ENCODE data around the gene PNO1.
"Not testable (repeated sequence)": the region's sequence is repeated elsewhere in the genome, so short reads cannot be mapped to it uniquely, and the experiment has no call there.

Gene PNO1

DNA sequence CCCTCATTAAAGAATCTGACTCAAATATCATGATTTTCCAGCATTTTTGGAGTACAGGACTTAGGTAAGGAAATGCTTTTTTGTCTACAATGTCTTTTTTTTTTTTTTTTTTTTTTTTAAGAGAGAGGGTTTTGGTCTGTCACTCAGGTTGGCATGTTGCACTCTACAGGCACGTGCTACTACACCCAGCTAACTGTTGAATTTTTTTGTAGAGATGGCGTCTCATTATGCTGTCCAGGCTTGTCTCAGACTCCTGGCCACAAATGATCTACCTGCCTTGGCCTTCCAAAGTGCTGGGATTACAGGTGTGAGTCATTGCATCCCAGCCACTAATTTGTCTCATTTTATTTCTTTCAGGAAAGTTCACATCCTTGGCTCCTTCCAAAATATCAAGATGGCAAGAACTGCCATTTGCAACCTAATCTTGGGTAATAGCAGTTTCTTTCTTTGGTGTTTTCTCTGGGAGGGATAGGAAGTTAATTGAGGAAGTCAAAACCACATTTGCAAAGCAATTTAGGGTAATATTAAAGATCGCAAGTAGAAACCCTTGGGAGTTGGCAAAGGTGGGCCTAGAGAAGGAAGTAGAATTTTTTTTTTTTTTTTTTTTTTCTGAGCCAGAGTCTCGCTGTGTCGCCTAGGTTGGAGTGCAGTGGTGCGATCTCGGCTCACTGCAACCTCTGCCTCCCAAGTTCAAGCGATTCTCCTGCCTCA lies 15.5 kb downstream of the PNO1 start:
- no peak overlapping the region for H3K4me3 Mint-ChIP-seq
- H3K27me3 Mint-ChIP-seq: no peaks in the 10 kb centered on the region
- H3K27ac Mint-ChIP-seq: peak overlapping the region; percentile 9
- peaks cover 7% of the 10 kb centered on the region for H3K4me1 Mint-ChIP-seq (ENCODE audit: low read depth)
- peaks cover 56% of the 10 kb centered on the region for H3K36me3 Mint-ChIP-seq (ENCODE audit: low read depth)
- no peaks in the 10 kb centered on the region for H3K9me3 Mint-ChIP-seq
- DNase-seq: no peak

DNA sequence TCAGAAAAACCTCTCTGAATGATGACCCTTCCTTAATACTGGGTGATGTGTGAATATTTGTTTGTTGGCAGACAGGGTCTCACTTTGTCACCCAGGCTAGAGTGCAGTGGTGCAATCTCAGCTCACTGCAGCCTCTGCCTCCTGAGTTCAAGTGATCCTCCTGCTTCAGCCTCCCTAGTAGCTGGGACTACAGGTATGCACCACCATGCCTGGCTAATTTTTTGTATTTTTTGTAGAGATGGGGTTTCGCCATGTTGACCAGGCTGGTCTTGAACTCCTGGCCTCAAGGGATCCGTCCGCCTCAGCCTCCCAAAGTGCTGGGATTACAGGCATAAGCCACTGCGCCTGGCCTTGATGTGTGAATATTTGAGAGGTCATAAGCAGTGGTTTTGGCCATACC lies 17.5 kb downstream of the PNO1 start:
- H3K27ac Mint-ChIP-seq: peak overlapping the region; percentile 71
- not testable (repeated sequence) for H3K27me3 Mint-ChIP-seq, H3K9me3 Mint-ChIP-seq, DNase-seq, H3K4me3 Mint-ChIP-seq
- peaks cover 58% of the 10 kb centered on the region for H3K36me3 Mint-ChIP-seq (ENCODE audit: low read depth)
- peaks cover 17% of the 10 kb centered on the region for H3K4me1 Mint-ChIP-seq (ENCODE audit: low read depth)

- H3K4me3 Mint-ChIP-seq: no peak overlapping the region
- no peaks in the 10 kb centered on the region for H3K9me3 Mint-ChIP-seq
- H3K4me1 Mint-ChIP-seq (ENCODE audit: low read depth): peaks cover 20% of the 10 kb centered on the region
- peaks cover 67% of the 10 kb centered on the region for H3K36me3 Mint-ChIP-seq (ENCODE audit: low read depth)
- H3K27ac Mint-ChIP-seq: peak overlapping the region; percentile 73
- no peaks in the 10 kb centered on the region for H3K27me3 Mint-ChIP-seq
- DNase-seq: no peak
These were observed 19.0 kb downstream of the PNO1 start for GRCh38 chr2:68176657-68177056.

DNA sequence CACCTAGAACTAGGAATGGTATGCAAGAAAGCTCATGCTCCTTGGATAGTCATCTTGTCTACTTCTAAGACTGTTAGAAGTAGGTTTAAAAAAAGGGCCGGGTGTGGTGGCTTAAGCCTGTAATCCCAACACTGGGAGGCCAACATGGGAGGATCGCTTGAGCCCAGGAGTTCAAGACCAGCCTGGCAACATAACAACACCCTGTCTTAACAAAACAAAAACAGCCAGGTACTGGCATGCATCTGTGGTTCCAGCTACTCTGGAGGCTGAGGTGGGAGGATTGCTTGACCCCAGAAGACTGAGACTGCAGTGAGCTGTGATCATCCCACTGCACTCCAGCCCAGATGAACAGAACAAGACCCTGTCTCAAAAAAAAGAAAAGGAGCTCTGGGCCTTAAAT lies 19.9 kb downstream of the PNO1 start:
- H3K27me3 Mint-ChIP-seq: no peaks in the 10 kb centered on the region
- no peak for DNase-seq
- no peaks in the 10 kb centered on the region for H3K9me3 Mint-ChIP-seq
- H3K4me1 Mint-ChIP-seq (ENCODE audit: low read depth): peaks cover 20% of the 10 kb centered on the region
- peak overlapping the region; percentile 73 for H3K27ac Mint-ChIP-seq
- H3K4me3 Mint-ChIP-seq: no peak overlapping the region
- peaks cover 74% of the 10 kb centered on the region for H3K36me3 Mint-ChIP-seq (ENCODE audit: low read depth)

GRCh38 chr2:68178432-68178831 lies 20.7 kb downstream of the PNO1 start:
- Mint-ChIP-seq H3K27ac (no peak overlapping the region), H3K4me1 (ENCODE audit: low read depth) (peaks cover 15% of the 10 kb centered on the region), H3K4me3 (no peak overlapping the region), H3K36me3 (ENCODE audit: low read depth) (peaks cover 82% of the 10 kb centered on the region), H3K27me3 (no peaks in the 10 kb centered on the region), H3K9me3 (no peaks in the 10 kb centered on the region)
- no peak for DNase-seq

DNA sequence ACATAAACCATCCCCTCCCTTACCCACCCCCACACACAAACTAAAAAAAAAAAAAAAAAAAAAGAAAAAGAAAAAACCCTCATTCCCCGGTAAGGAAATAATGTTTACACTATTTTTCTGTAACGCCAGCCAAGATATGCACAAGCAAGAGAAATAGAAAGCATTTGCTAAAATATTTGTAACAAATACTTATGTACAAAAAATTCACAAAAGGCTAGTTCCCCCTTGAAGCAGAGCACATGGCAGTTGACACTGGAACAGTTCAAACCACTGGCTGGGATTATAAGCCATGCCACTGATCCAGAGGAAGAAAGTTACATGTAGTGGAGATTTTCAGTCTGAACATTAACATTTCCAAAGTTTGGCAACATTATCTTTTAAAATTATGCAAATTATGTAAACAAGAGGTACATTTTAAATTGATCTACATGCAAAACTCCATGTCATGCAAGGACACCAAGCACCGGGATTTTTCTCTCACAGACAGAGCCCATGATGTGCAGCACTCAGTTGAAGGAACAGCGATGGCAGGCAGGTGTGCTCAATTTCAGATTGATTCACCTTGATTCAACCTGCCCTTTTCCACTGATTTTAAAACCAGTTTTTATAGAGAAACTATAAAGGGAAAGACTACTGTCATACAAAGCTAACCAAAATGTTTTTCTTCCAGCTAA lies 21.4 kb downstream of the PNO1 start:
- Mint-ChIP-seq H3K9me3 (no peaks in the 10 kb centered on the region), H3K4me1 (ENCODE audit: low read depth) (peaks cover 15% of the 10 kb centered on the region), H3K36me3 (ENCODE audit: low read depth) (peaks cover 88% of the 10 kb centered on the region)

GRCh38 chr2:68182902-68183301 lies 25.2 kb downstream of the PNO1 start:
- Mint-ChIP-seq H3K36me3 (ENCODE audit: low read depth) (peaks cover 88% of the 10 kb centered on the region), H3K4me3 (no peak overlapping the region), H3K4me1 (ENCODE audit: low read depth) (peaks cover 28% of the 10 kb centered on the region), H3K27ac (peak overlapping the region; percentile 70), H3K27me3 (no peaks in the 10 kb centered on the region), H3K9me3 (no peaks in the 10 kb centered on the region)
- no peak for DNase-seq

More for the DNA sequence above, 21.4 kb downstream of the PNO1 start:
- Mint-ChIP-seq H3K27ac (peak overlapping the region; percentile 76), H3K27me3 (no peaks in the 10 kb centered on the region), H3K4me3 (no peak overlapping the region)
- no peak for DNase-seq

DNA sequence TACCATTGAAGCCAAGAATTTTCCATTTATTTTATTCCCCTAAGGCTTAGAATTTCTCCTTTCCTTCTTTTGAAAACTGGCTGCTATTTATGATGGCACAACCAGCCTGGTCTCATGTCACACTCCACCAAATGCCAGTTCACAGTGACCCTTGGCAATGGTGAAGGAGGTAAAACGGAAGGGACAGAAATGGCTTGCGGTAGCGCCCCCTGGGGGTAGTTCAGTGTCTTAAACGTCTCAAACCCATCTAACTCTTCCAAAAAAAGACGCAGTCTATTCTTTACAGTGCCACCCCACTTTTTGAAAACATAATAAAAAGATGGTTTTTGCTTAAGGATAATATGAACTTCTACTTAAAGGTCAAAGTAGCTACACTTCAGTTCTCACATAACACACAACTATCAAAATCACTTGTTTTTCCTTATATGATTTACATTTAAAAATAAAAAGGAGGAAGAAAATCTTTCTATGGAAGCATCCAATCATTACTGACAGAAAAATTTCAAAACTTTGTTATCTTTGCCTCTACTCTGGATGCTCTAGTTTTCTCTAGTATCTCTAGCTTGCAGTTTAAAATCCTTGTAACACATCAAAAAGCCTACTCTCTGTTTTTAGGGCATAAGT lies 28.0 kb downstream of the PNO1 start:
- peak; percentile 63 for DNase-seq
- Mint-ChIP-seq H3K36me3 (ENCODE audit: low read depth) (peaks cover 72% of the 10 kb centered on the region), H3K27me3 (no peaks in the 10 kb centered on the region), H3K27ac (no peak overlapping the region), H3K4me1 (ENCODE audit: low read depth) (peaks cover 32% of the 10 kb centered on the region), H3K9me3 (no peaks in the 10 kb centered on the region), H3K4me3 (no peak overlapping the region)

DNA sequence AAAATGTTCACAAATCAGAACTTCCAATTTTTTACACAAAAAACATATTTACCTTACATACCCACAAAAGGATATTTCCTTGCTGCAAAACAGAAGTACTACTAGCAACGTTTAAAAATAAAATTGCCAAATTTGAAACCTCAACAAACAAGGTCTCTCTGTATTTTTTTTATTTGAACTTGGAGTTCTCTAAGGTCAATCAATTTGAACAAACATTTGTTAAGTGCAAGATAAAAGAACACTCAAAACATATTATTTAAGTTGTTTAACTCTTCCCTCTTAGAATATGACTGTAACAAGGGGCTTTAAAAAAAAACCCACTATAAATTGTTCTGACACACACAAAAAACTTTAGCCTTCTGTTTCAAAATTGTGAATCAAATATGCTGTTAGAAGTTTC lies 29.6 kb downstream of the PNO1 start:
- Mint-ChIP-seq H3K4me3 (no peak overlapping the region), H3K27ac (peak overlapping the region; percentile 66), H3K4me1 (ENCODE audit: low read depth) (peaks cover 44% of the 10 kb centered on the region), H3K36me3 (ENCODE audit: low read depth) (peaks cover 58% of the 10 kb centered on the region), H3K9me3 (no peaks in the 10 kb centered on the region), H3K27me3 (no peaks in the 10 kb centered on the region)
- DNase-seq: no peak

DNA sequence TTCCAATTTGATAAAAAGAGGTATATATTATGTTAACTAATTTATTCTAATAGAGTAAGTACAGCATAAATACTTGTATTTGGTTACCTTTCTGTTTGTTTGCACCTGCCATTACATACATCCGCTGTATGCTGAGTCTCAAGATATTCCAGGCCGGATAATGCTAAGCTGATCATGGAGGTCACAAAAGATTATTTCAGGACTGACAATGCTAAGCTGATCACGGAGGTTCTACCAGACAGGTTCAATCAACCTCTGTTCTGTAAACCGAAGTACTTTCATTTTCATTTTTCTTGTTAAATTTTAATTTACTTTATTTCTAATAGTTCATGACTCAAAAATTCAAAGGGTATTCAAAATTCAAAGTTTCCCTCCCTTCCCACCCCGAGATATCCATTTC lies 31.1 kb downstream of the PNO1 start:
- Mint-ChIP-seq H3K27me3 (no peaks in the 10 kb centered on the region), H3K4me3 (peak overlapping the region; percentile 48), H3K36me3 (ENCODE audit: low read depth) (peaks cover 44% of the 10 kb centered on the region), H3K27ac (peak overlapping the region; percentile 77), H3K9me3 (no peaks in the 10 kb centered on the region), H3K4me1 (ENCODE audit: low read depth) (peaks cover 57% of the 10 kb centered on the region)
- no peak for DNase-seq

DNA sequence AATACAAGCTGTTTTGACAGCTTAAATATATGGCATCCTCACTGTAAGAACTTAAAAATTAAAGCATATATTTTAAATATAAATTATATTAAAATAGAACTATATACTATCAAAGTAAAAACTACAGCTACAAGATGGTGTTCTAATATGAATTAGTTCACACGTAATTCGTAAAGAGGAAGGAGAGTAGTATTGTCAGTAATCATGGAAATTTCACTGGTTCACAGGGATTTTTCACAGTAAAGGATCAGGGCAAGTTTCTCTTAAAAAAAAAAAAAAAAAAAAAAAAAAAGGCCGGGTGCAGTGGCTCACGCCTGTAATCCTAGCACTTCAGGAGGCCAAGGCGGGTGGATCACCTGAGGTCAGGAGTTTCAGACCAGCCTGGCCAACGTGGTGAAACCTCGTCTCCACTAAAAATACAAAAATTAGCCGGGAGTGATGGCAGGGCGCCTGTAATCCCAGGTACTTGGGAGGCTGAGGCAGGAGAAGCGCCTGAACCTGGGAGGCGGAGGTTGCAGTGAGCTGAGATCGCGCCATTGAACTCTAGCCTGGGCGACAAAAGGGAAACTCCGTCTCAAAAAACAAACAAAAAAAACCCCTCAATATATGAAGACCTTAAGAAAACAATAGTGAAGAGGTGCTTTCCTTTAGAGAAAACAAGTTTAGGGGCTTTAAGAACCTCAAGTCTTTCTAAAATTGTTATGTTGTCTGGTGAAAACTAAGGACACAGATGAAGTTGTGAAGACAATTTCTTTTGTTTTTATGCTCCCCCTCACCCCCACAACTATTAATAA lies 32.5 kb downstream of the PNO1 start:
- Mint-ChIP-seq H3K27ac (peak overlapping the region; percentile 82), H3K4me3 (no peak overlapping the region), H3K4me1 (ENCODE audit: low read depth) (peaks cover 64% of the 10 kb centered on the region), H3K27me3 (no peaks in the 10 kb centered on the region), H3K9me3 (no peaks in the 10 kb centered on the region), H3K36me3 (ENCODE audit: low read depth) (peaks cover 34% of the 10 kb centered on the region)
- DNase-seq: no peak

- DNase-seq: no peak
- H3K4me3 Mint-ChIP-seq: no peak overlapping the region
These were observed 33.5 kb downstream of the PNO1 start for GRCh38 chr2:68190991-68191731.

DNA sequence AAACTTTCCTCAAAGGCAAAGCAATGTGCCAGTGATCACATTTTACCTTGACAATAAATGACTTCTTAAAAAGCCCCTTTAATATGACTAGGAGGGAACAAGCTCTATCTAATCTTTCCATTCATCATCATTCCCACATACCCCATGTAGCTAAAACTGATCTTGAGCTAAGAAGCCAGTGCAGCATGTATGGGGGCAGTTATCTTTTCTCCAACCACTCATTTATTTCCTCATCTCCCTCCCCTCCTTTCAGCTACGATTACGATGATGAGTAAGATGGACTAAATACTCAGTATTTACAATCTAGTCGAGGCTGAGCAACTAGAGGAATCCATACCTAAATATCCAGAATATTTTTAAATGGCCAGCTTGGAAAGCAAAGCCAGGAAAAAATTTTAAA lies 35.5 kb downstream of the PNO1 start:
- H3K4me1 Mint-ChIP-seq (ENCODE audit: low read depth): peaks cover 68% of the 10 kb centered on the region
- H3K4me3 Mint-ChIP-seq: no peak overlapping the region
- no peaks in the 10 kb centered on the region for H3K9me3 Mint-ChIP-seq
- no peaks in the 10 kb centered on the region for H3K27me3 Mint-ChIP-seq
- H3K27ac Mint-ChIP-seq: peak overlapping the region; percentile 61
- no peak for DNase-seq
- H3K36me3 Mint-ChIP-seq (ENCODE audit: low read depth): peaks cover 23% of the 10 kb centered on the region

More at GRCh38 chr2:68190991-68191731, 33.5 kb downstream of the PNO1 start:
- Mint-ChIP-seq H3K9me3 (no peaks in the 10 kb centered on the region), H3K4me1 (ENCODE audit: low read depth) (peaks cover 68% of the 10 kb centered on the region), H3K36me3 (ENCODE audit: low read depth) (peaks cover 29% of the 10 kb centered on the region), H3K27ac (peak overlapping the region; percentile 82), H3K27me3 (no peaks in the 10 kb centered on the region)
